Activated T-cell treated with anti-CD3 and anti-CD28 coated beads, Interleukin-2, amount 50 U/mL, for 72 hours (primary cell): ENCODE results near the gene TBL1Y. TPM values are rescaled to one million over a fixed set of nuclear protein-coding genes. Genes with fewer than 3 reads are reported as not detected.
"Not testable (repeated sequence)": the region's sequence is repeated elsewhere in the genome, so short reads cannot be mapped to it uniquely, and the experiment has no call there.

Source experiments
- ATAC-seq, 2 donors: fragments of 150-1000 bp; cut with Tn5 transposase; replicated peaks in 1 of 2; 2 replicates each; pipeline ENCODE4 v1.10.0; 2021; ENCODE audit warnings: moderate library complexity in 2 of 2, mild to moderate bottlenecking in 1 of 2
- DNase-seq, 2 donors: peaks; one replicate each; pipeline ENCODE4 v3.0.0; 2021 to 2022; ENCODE audit warnings: mixed read lengths in 1 of 2
- H3K27ac Mint-ChIP-seq: one replicate; pipeline ENCODE4 v1.8.0; 2022; ENCODE audit warnings: mild to moderate bottlenecking, moderate library complexity, mixed read lengths
- H3K27me3 Mint-ChIP-seq: one replicate; pipeline ENCODE4 v1.8.0; 2022; ENCODE audit warnings: low read depth, mixed read lengths
- H3K36me3 Mint-ChIP-seq, 2 donors: one replicate each; pipeline ENCODE4 v1.8.0; 2022; ENCODE audit warnings: mixed read lengths in 2 of 2, mild to moderate bottlenecking in 1 of 2; ENCODE audit not compliant: insufficient read depth in 2 of 2
- H3K4me1 Mint-ChIP-seq: one replicate; pipeline ENCODE4 v1.8.0; 2022; ENCODE audit warnings: low read depth, mixed read lengths
- H3K4me3 Mint-ChIP-seq, 2 donors: one replicate each; pipeline ENCODE4 v1.8.0; 2022; ENCODE audit warnings: mild to moderate bottlenecking in 2 of 2, mixed read lengths in 2 of 2, moderate library complexity in 2 of 2
- H3K9me3 Mint-ChIP-seq, 2 donors: one replicate each; pipeline ENCODE4 v1.8.0; 2022; ENCODE audit warnings: mixed read lengths in 2 of 2
- total RNA-seq, 2 donors: library from RNA; stranded (reverse); gene quantifications; one replicate each; pipeline ENCODE4 v1.2.3, GENCODE V29; 2022

TBL1Y gene
- not detected for total RNA-seq

GRCh38 chrY:6910372-6911252 lies at the start of gene TBL1Y:
Gene TBL1Y (plus strand): TSS chrY:6910697. CDS start chrY:7025085, 114,388 bp downstream.
- Mint-ChIP-seq H3K27ac (no peak within 1 kb of the TSS), H3K27me3 (no peaks in the 10 kb centered on the region), H3K4me1 (no peaks in the 10 kb centered on the region), H3K9me3 (no peaks in the 10 kb centered on the region), H3K4me3 (peak within 1 kb of the TSS in 1 of 2 donors; percentile 77), H3K36me3 (no peaks in the 10 kb centered on the region)
- ATAC-seq, result peak in 1 of 2 donors; percentile 47
- DNase-seq, result peak in 1 of 2 donors; percentile 4

GRCh38 chrY:6894496-6894895 lies 16.0 kb upstream of the TBL1Y start:
- H3K27me3 Mint-ChIP-seq, result no peaks in the 10 kb centered on the region
- no peak overlapping the region for H3K27ac Mint-ChIP-seq
- no peaks in the 10 kb centered on the region for H3K36me3 Mint-ChIP-seq
- no peak for ATAC-seq
- H3K4me3 Mint-ChIP-seq, result no peak overlapping the region
- H3K9me3 Mint-ChIP-seq, result no peaks in the 10 kb centered on the region
- no peak for DNase-seq
- H3K4me1 Mint-ChIP-seq, result no peaks in the 10 kb centered on the region

DNA sequence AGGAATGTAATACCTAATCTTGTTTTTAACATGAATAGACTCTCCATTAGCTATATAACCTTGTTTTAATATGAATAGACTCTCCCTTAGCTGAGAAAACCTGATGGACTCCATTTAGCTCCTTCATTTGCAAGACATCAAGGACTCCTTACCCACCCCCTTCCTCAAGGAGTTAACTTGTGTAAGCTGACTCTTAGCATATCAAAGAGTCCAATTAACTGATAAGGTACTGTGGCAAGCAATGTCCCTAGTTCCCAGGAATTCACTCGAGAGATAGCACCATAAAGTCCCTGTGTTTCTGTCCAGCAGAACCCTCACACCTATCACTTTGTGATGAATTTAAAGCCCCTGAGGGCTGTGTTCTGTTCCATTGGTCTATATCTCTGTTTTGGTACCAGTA lies 15.3 kb upstream of the TBL1Y start:
- no peak for DNase-seq
- Mint-ChIP-seq H3K36me3 (no peaks in the 10 kb centered on the region), H3K4me3 (no peak overlapping the region), H3K4me1 (no peaks in the 10 kb centered on the region), H3K27ac (no peak overlapping the region), H3K27me3 (no peaks in the 10 kb centered on the region), H3K9me3 (no peaks in the 10 kb centered on the region)
- no peak for ATAC-seq

- ATAC-seq, H3K27ac Mint-ChIP-seq, H3K36me3 Mint-ChIP-seq, H3K9me3 Mint-ChIP-seq, DNase-seq, H3K4me1 Mint-ChIP-seq, H3K4me3 Mint-ChIP-seq, H3K27me3 Mint-ChIP-seq: not testable (repeated sequence)
Measured at GRCh38 chrY:6902116-6902515, 8.4 kb upstream of the TBL1Y start.

DNA sequence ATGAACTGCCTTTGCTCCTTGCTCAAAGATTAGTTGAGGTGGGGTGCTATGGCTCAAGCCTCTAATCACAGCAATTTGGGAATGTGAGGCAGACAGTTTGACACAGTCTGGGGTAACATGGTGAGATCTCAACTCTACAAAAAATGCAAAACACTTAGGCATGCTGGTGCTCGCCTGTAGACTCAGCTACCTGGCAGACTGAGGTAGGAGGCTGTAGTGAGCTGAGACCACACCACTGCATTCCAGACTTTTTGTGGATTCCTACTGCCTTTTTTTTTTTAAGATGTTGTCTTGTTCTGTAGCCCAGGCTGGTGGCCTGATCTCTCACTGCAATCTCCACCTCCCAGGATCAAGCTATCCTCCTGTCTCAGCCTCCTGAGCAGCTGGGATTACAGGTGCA lies 2.9 kb upstream of the TBL1Y start:
- no peaks in the 10 kb centered on the region for H3K9me3 Mint-ChIP-seq
- H3K36me3 Mint-ChIP-seq, result no peaks in the 10 kb centered on the region
- no peak overlapping the region for H3K4me3 Mint-ChIP-seq
- H3K4me1 Mint-ChIP-seq, result no peaks in the 10 kb centered on the region
- DNase-seq (no peak), ATAC-seq (no peak)
- H3K27me3 Mint-ChIP-seq, result no peaks in the 10 kb centered on the region
- H3K27ac Mint-ChIP-seq, result no peak overlapping the region

DNA sequence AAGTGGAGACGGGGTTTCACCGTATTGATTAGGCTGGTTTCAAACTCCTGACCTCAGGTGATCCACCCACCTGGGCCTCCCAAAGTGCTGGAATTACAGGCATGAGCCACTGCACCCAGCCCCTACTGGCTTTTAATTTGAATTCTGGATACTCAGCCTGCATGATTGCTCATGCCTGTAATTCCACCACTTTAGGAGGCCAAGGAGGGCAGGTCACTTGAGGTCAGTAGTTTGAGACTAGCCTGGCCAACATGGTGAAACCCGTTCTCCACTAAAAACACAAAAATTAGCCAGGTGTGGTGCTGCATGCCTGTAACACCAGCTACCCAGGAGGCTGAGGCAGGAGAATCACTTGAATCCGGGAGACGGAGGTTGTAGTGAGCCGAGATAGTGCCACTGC lies 2.5 kb upstream of the TBL1Y start:
- not testable (repeated sequence) for H3K27ac Mint-ChIP-seq, H3K36me3 Mint-ChIP-seq, H3K27me3 Mint-ChIP-seq, DNase-seq, H3K4me1 Mint-ChIP-seq, H3K4me3 Mint-ChIP-seq, ATAC-seq, H3K9me3 Mint-ChIP-seq

GRCh38 chrY:6909118-6909521 lies 1.4 kb upstream of the TBL1Y start:
- Mint-ChIP-seq H3K27ac (peak overlapping the region; percentile 54), H3K4me3 (peak overlapping the region in 1 of 2 donors; percentile 77), H3K4me1 (no peaks in the 10 kb centered on the region), H3K9me3 (no peaks in the 10 kb centered on the region), H3K27me3 (no peaks in the 10 kb centered on the region), H3K36me3 (no peaks in the 10 kb centered on the region)
- ATAC-seq (no peak), DNase-seq (no peak)

DNA sequence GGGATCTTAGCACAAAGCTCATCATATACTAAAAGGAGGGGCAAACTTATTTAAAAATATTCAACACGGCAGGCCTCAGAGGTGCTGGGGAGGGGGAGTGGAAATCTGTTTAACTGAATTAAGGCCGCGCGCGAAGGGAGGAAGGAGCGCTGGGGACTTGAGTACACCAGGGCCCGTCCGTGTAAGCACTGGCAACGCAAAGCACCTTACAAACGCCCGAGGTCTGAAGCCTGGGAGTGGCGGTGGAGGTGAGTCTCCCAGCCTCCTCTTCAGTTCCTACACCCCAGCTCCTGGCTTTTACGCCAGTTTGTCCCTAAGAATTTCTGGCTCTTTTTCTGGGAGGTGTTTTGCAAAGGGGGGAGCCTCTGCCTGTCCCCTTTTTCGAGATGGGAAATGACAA lies 641 bp upstream of the TBL1Y start:
- no peaks in the 10 kb centered on the region for H3K36me3 Mint-ChIP-seq
- H3K4me1 Mint-ChIP-seq, result no peaks in the 10 kb centered on the region
- ATAC-seq (no peak), DNase-seq (peak in 1 of 2 donors; percentile 0)
- no peak overlapping the region for H3K27ac Mint-ChIP-seq
- peak overlapping the region in 1 of 2 donors; percentile 77 for H3K4me3 Mint-ChIP-seq
- H3K27me3 Mint-ChIP-seq, result no peaks in the 10 kb centered on the region
- no peaks in the 10 kb centered on the region for H3K9me3 Mint-ChIP-seq

- H3K27ac Mint-ChIP-seq, result no peak within 1 kb of the TSS
- H3K4me3 Mint-ChIP-seq, result peak within 1 kb of the TSS in 1 of 2 donors; percentile 77
Measured at GRCh38 chrY:6911253-6911881, 870 bp downstream of the TBL1Y start, which contains the start of gene AMELY. Gene AMELY (minus strand): TSS chrY:6911752. CDS start chrY:6872608, 39,144 bp downstream.

GRCh38 chrY:6913362-6913761 lies 2.9 kb downstream of the TBL1Y start:
- Mint-ChIP-seq H3K9me3 (no peaks in the 10 kb centered on the region), H3K4me3 (no peak overlapping the region), H3K27ac (no peak overlapping the region), H3K36me3 (no peaks in the 10 kb centered on the region), H3K4me1 (no peaks in the 10 kb centered on the region), H3K27me3 (no peaks in the 10 kb centered on the region)
- DNase-seq (no peak), ATAC-seq (no peak)

More at GRCh38 chrY:6911253-6911881, 870 bp downstream of the TBL1Y start, which contains the start of gene AMELY:
- DNase-seq, result no peak
- Mint-ChIP-seq H3K27me3 (no peaks in the 10 kb centered on the region), H3K36me3 (no peaks in the 10 kb centered on the region), H3K4me1 (no peaks in the 10 kb centered on the region), H3K9me3 (no peaks in the 10 kb centered on the region)
- ATAC-seq, result no peak

DNA sequence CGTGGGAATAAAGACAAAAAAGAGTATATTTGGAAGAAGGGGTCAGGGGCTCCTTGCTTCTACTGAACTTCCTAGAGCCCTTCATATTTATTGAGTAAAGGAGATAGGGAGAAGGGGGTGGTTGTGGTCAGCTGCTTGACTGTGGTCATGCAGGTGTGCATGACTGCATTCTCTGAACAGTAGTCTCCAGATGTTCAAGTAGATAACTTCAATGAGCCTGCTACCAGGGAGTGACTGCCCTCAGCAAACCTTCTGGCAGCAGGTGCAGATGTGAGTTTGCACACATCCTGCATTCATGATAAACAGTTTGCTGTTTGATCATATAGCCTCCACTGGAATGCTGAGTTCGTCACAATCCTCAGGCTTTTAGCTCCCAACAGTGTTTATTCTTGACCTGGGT lies 10.6 kb downstream of the TBL1Y start:
- Mint-ChIP-seq H3K27me3 (no peaks in the 10 kb centered on the region), H3K27ac (no peak overlapping the region), H3K36me3 (no peaks in the 10 kb centered on the region), H3K4me1 (no peaks in the 10 kb centered on the region), H3K9me3 (peaks cover 0 to 2% of the 10 kb centered on the region in 2 donors), H3K4me3 (no peak overlapping the region)
- no peak for DNase-seq
- ATAC-seq, result no peak

DNA sequence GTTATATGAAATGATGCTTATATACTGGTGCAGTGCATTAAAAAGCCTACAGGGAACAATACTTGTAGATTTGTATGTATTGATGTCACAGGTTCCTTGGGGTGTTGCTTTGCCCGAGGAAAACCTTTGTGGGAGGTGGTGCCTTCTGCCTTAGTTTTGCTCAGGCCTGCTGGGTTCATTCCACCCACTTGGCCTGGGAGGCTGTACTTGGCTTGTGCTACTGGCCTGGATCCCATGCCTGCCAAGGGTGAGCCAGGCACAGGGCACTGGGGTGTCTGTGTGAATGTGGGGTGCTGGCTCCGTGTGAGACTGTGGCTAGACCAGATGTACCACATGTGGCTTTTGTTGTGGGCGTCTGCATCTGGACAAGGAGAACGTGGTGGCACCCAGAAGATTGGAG lies 17.8 kb downstream of the TBL1Y start:
- Mint-ChIP-seq H3K36me3 (no peaks in the 10 kb centered on the region), H3K9me3 (no peaks in the 10 kb centered on the region), H3K27ac (no peak overlapping the region), H3K27me3 (no peaks in the 10 kb centered on the region), H3K4me1 (no peaks in the 10 kb centered on the region), H3K4me3 (no peak overlapping the region)
- ATAC-seq, result no peak
- DNase-seq, result no peak

- H3K9me3 Mint-ChIP-seq, result no peaks in the 10 kb centered on the region
Measured at GRCh38 chrY:6929237-6929636, 18.7 kb downstream of the TBL1Y start.

More at GRCh38 chrY:6929237-6929636, 18.7 kb downstream of the TBL1Y start:
- ATAC-seq (no peak), DNase-seq (no peak)
- no peaks in the 10 kb centered on the region for H3K4me1 Mint-ChIP-seq
- no peaks in the 10 kb centered on the region for H3K27me3 Mint-ChIP-seq
- H3K27ac Mint-ChIP-seq, result no peak overlapping the region
- H3K36me3 Mint-ChIP-seq, result no peaks in the 10 kb centered on the region
- H3K4me3 Mint-ChIP-seq, result no peak overlapping the region
